ENCODE results near the gene FOSL1. TPM values are rescaled to one million over a fixed set of nuclear protein-coding genes. Genes with fewer than 3 reads are reported as not detected.

The FOSL1 gene
- total RNA-seq, 2 donors from 2014 or later: 4.9 to 6.8 TPM

- Histone ChIP-seq H3K4me1 (peaks cover 0 to 53% of the 10 kb centered on the region in 2 donors), H3K27ac (peak within 1 kb of the TSS; percentile 93 to 96)
- TF ChIP-seq CTCF (IDR thresholded peaks at IDR 0.05): no peak
These were observed 19.0 kb upstream of the FOSL1 start, which contains the start of gene DRAP1 for GRCh38 chr11:65919141-65919572. TSS of gene DRAP1 (plus strand) at chr11:65919426. CDS start at chr11:65919502, 76 bp downstream.

GRCh38 chr11:65918211-65919140, 18.3 kb upstream of the FOSL1 start, which contains the start of gene C11orf68:
TSS of gene C11orf68 (minus strand) at chr11:65919062. CDS start at chr11:65919031, 31 bp downstream.
- H3K4me1 ChIP-seq: peaks cover 0 to 53% of the 10 kb centered on the region in 2 donors

More at GRCh38 chr11:65919141-65919572, 19.0 kb upstream of the FOSL1 start, which contains the start of gene DRAP1:
- Histone ChIP-seq H3K27me3 (no peaks in the 10 kb centered on the region), H3K36me3 (peaks cover 12% of the 10 kb centered on the region), H3K4me3 (peak within 1 kb of the TSS; percentile 98 to 99), H3K9me3 (no peaks in the 10 kb centered on the region)
- DNase-seq (ENCODE audit: low spot score): peak; percentile 98

GRCh38 chr11:65917434-65918210, 17.4 kb upstream of the FOSL1 start:
- Histone ChIP-seq H3K4me3 (peak overlapping the region; percentile 98 to 99), H3K27me3 (no peaks in the 10 kb centered on the region), H3K36me3 (peaks cover 6% of the 10 kb centered on the region), H3K27ac (peak overlapping the region; percentile 93 to 97), H3K4me1 (peaks cover 0 to 53% of the 10 kb centered on the region in 2 donors), H3K9me3 (no peaks in the 10 kb centered on the region)
- TF ChIP-seq CTCF (IDR thresholded peaks at IDR 0.05): no peak
- no peak for DNase-seq (ENCODE audit: low spot score)

More at GRCh38 chr11:65918211-65919140, 18.3 kb upstream of the FOSL1 start, which contains the start of gene C11orf68:
- no peak for TF ChIP-seq CTCF (IDR thresholded peaks at IDR 0.05)
- H3K4me3 ChIP-seq: peak within 1 kb of the TSS; percentile 98 to 99
- DNase-seq (ENCODE audit: low spot score): no peak
- peaks cover 12% of the 10 kb centered on the region for H3K36me3 ChIP-seq
- H3K9me3 ChIP-seq: no peaks in the 10 kb centered on the region
- no peaks in the 10 kb centered on the region for H3K27me3 ChIP-seq
- peak within 1 kb of the TSS; percentile 93 to 96 for H3K27ac ChIP-seq

- peak overlapping the region; percentile 93 to 97 for H3K27ac ChIP-seq
- H3K9me3 ChIP-seq: no peaks in the 10 kb centered on the region
- DNase-seq (ENCODE audit: low spot score): no peak
- peaks cover 0 to 56% of the 10 kb centered on the region in 2 donors for H3K4me1 ChIP-seq
- H3K27me3 ChIP-seq: no peaks in the 10 kb centered on the region
- no peak for TF ChIP-seq CTCF (IDR thresholded peaks at IDR 0.05)
- H3K36me3 ChIP-seq: peaks cover under 1% of the 10 kb centered on the region
- H3K4me3 ChIP-seq: peak overlapping the region in 1 of 2 donors; percentile 98
These were observed 16.9 kb upstream of the FOSL1 start for GRCh38 chr11:65917077-65917433.

GRCh38 chr11:65916391-65916790, 16.2 kb upstream of the FOSL1 start:
- no peak for DNase-seq (ENCODE audit: low spot score)
- Histone ChIP-seq H3K9me3 (no peaks in the 10 kb centered on the region), H3K36me3 (no peaks in the 10 kb centered on the region), H3K4me1 (peaks cover 0 to 63% of the 10 kb centered on the region in 2 donors), H3K27ac (peak overlapping the region; percentile 93 to 97), H3K27me3 (no peaks in the 10 kb centered on the region), H3K4me3 (no peak overlapping the region)
- no peak for TF ChIP-seq CTCF (IDR thresholded peaks at IDR 0.05)
